ENCODE results near the gene EXTL1.
A peak's percentile ranks its signal among the peaks of the same experiment; 100 is the strongest.

EXTL1 gene

GRCh38 chr1:26019641-26020315 lies 1.8 kb upstream of the EXTL1 start:
- no peak for TF ChIP-seq CTCF (IDR thresholded peaks at IDR 0.05; ENCODE audit: unreplicated experiment in 3 of 3)

GRCh38 chr1:26020330-26020768 lies 1.2 kb upstream of the EXTL1 start:
- peaks cover 5% of the 10 kb centered on the region for H3K27me3 Mint-ChIP-seq (ENCODE audit: low read depth)
- peak overlapping the region; percentile 37 to 53 (median 46) for H3K4me3 Mint-ChIP-seq
- H3K4me1 Mint-ChIP-seq = peaks cover 65% of the 10 kb centered on the region
- no peak for TF ChIP-seq CTCF (IDR thresholded peaks at IDR 0.05; ENCODE audit: unreplicated experiment in 3 of 3)
- H3K27ac Mint-ChIP-seq = peak overlapping the region; percentile 25 to 68 (median 63)
- H3K36me3 Mint-ChIP-seq (ENCODE audit: low read depth) = no peaks in the 10 kb centered on the region
- no peaks in the 10 kb centered on the region for H3K9me3 Mint-ChIP-seq

More at GRCh38 chr1:26019641-26020315, 1.8 kb upstream of the EXTL1 start:
- peak overlapping the region in 1 of 3 experiments; percentile 53 for H3K4me3 Mint-ChIP-seq
- peaks cover 5% of the 10 kb centered on the region for H3K27me3 Mint-ChIP-seq (ENCODE audit: low read depth)
- H3K9me3 Mint-ChIP-seq = no peaks in the 10 kb centered on the region
- no peaks in the 10 kb centered on the region for H3K36me3 Mint-ChIP-seq (ENCODE audit: low read depth)
- H3K27ac Mint-ChIP-seq = peak overlapping the region; percentile 25 to 68 (median 63)
- peaks cover 65% of the 10 kb centered on the region for H3K4me1 Mint-ChIP-seq

GRCh38 chr1:26020941-26021646 lies 481 bp upstream of the EXTL1 start:
- H3K4me3 Mint-ChIP-seq = peak overlapping the region; percentile 81 to 83 (median 82)
- H3K27ac Mint-ChIP-seq = peak overlapping the region; percentile 39 to 71 (median 54)

GRCh38 chr1:26022404-26022779 lies 817 bp downstream of the EXTL1 start:
- no peaks in the 10 kb centered on the region for H3K9me3 Mint-ChIP-seq
- TF ChIP-seq CTCF (IDR thresholded peaks at IDR 0.05; ENCODE audit: unreplicated experiment in 3 of 3) = no peak
- H3K4me3 Mint-ChIP-seq = peak overlapping the region; percentile 50 to 67 (median 62)
- no peak overlapping the region for H3K27ac Mint-ChIP-seq
- H3K27me3 Mint-ChIP-seq (ENCODE audit: low read depth) = peaks cover 3% of the 10 kb centered on the region
- H3K4me1 Mint-ChIP-seq = peaks cover 62% of the 10 kb centered on the region
- H3K36me3 Mint-ChIP-seq (ENCODE audit: low read depth) = no peaks in the 10 kb centered on the region

More at GRCh38 chr1:26020941-26021646, 481 bp upstream of the EXTL1 start:
- H3K36me3 Mint-ChIP-seq (ENCODE audit: low read depth) = no peaks in the 10 kb centered on the region
- TF ChIP-seq CTCF (IDR thresholded peaks at IDR 0.05; ENCODE audit: unreplicated experiment in 3 of 3) = no peak
- H3K9me3 Mint-ChIP-seq = no peaks in the 10 kb centered on the region
- H3K4me1 Mint-ChIP-seq = peaks cover 69% of the 10 kb centered on the region
- H3K27me3 Mint-ChIP-seq (ENCODE audit: low read depth) = peaks cover 5% of the 10 kb centered on the region

GRCh38 chr1:26023009-26023408 lies 1.4 kb downstream of the EXTL1 start:
- peaks cover 64% of the 10 kb centered on the region for H3K4me1 Mint-ChIP-seq
- H3K27ac Mint-ChIP-seq = no peak overlapping the region
- H3K27me3 Mint-ChIP-seq (ENCODE audit: low read depth) = peaks cover 4% of the 10 kb centered on the region
- peak overlapping the region; percentile 50 to 67 (median 62) for H3K4me3 Mint-ChIP-seq
- no peaks in the 10 kb centered on the region for H3K36me3 Mint-ChIP-seq (ENCODE audit: low read depth)
- no peaks in the 10 kb centered on the region for H3K9me3 Mint-ChIP-seq
- TF ChIP-seq CTCF (IDR thresholded peaks at IDR 0.05; ENCODE audit: unreplicated experiment in 3 of 3) = no peak
